Measurements from ENCODE around the gene THSD4. TPM values are rescaled to one million over a fixed set of nuclear protein-coding genes. Genes with fewer than 3 reads are reported as not detected.

THSD4 gene
- total RNA-seq, 6 donors from 2014 or later: 16.8 to 39.7 (median 21.7) TPM

GRCh38 chr15:71518661-71519060 lies 403.4 kb downstream of the THSD4 start:
- no peak overlapping the region for H3K4me3 ChIP-seq
- DNase-seq (no peak), ATAC-seq (ENCODE audit: low FRiP score in 2 of 2) (no peak)
- TF ChIP-seq EP300 (IDR thresholded peaks at IDR 0.05): no peak
- TF ChIP-seq CTCF (IDR thresholded peaks at IDR 0.05): no peak
- no peak for TF ChIP-seq POLR2AphosphoS5 (IDR thresholded peaks at IDR 0.05)
- no peak for TF ChIP-seq POLR2A (IDR thresholded peaks at IDR 0.05)
- H3K36me3 ChIP-seq: no peaks in the 10 kb centered on the region
- 82 to 91% methylated on average over 2 of the region's 2 CpGs for WGBS, 2 donors
- no peak overlapping the region for H3K27ac ChIP-seq
- no peaks in the 10 kb centered on the region for H3K27me3 ChIP-seq
- H3K9me3 ChIP-seq: no peaks in the 10 kb centered on the region
- H3K4me1 ChIP-seq: peaks cover 0 to 4% (median 0%) of the 10 kb centered on the region in 4 donors

GRCh38 chr15:71526060-71526820 lies 411.0 kb downstream of the THSD4 start:
- DNase-seq: no peak
- TF ChIP-seq POLR2A (IDR thresholded peaks at IDR 0.05) (no peak), CTCF (IDR thresholded peaks at IDR 0.05) (peak in 1 of 6 experiments; percentile 8)
- peak overlapping the region in 1 of 4 donors; percentile 9 for H3K27ac ChIP-seq
- no peaks in the 10 kb centered on the region for H3K27me3 ChIP-seq
- H3K4me1 ChIP-seq: peaks cover 0 to 5% (median 0%) of the 10 kb centered on the region in 4 donors
- no peaks in the 10 kb centered on the region for H3K36me3 ChIP-seq
- 28 to 32% methylated on average over 10 of the region's 10 CpGs for WGBS, 2 donors
- H3K4me3 ChIP-seq: peak overlapping the region in 3 of 4 donors; percentile 6 to 19 (median 7)
- H3K9me3 ChIP-seq: no peaks in the 10 kb centered on the region
- no peak for ATAC-seq (ENCODE audit: low FRiP score in 2 of 2)

- 81 to 86% methylated on average over 1 of the region's 1 CpG for WGBS, 2 donors
- peaks cover 0 to 5% (median 0%) of the 10 kb centered on the region in 4 donors for H3K4me1 ChIP-seq
- TF ChIP-seq EP300 (IDR thresholded peaks at IDR 0.05) (no peak), CTCF (IDR thresholded peaks at IDR 0.05) (no peak), POLR2A (IDR thresholded peaks at IDR 0.05) (no peak), POLR2AphosphoS5 (IDR thresholded peaks at IDR 0.05) (no peak)
- H3K9me3 ChIP-seq: no peaks in the 10 kb centered on the region
- ATAC-seq (ENCODE audit: low FRiP score in 2 of 2) (no peak), DNase-seq (no peak)
- no peaks in the 10 kb centered on the region for H3K36me3 ChIP-seq
- no peaks in the 10 kb centered on the region for H3K27me3 ChIP-seq
- no peak overlapping the region for H3K27ac ChIP-seq
- no peak overlapping the region for H3K4me3 ChIP-seq
Measured at GRCh38 chr15:71529361-71529760, 414.1 kb downstream of the THSD4 start.

GRCh38 chr15:71530116-71530515 lies 414.8 kb downstream of the THSD4 start:
- H3K27me3 ChIP-seq: no peaks in the 10 kb centered on the region
- TF ChIP-seq CTCF (IDR thresholded peaks at IDR 0.05) (no peak), EP300 (IDR thresholded peaks at IDR 0.05) (no peak), POLR2AphosphoS5 (IDR thresholded peaks at IDR 0.05) (no peak), POLR2A (IDR thresholded peaks at IDR 0.05) (no peak)
- H3K27ac ChIP-seq: no peak overlapping the region
- H3K4me1 ChIP-seq: peaks cover 0 to 5% (median 0%) of the 10 kb centered on the region in 4 donors
- WGBS, 2 donors: 61 to 70% methylated on average over 3 of the region's 3 CpGs
- H3K4me3 ChIP-seq: no peak overlapping the region
- H3K36me3 ChIP-seq: no peaks in the 10 kb centered on the region
- no peaks in the 10 kb centered on the region for H3K9me3 ChIP-seq
- DNase-seq (no peak), ATAC-seq (ENCODE audit: low FRiP score in 2 of 2) (no peak)

GRCh38 chr15:71532994-71533393 lies 417.7 kb downstream of the THSD4 start:
- ATAC-seq (ENCODE audit: low FRiP score in 2 of 2): no peak
- 70 to 81% methylated on average over 6 of the region's 6 CpGs for WGBS, 2 donors
- no peak overlapping the region for H3K27ac ChIP-seq
- H3K27me3 ChIP-seq: no peaks in the 10 kb centered on the region
- H3K4me1 ChIP-seq: no peaks in the 10 kb centered on the region
- no peaks in the 10 kb centered on the region for H3K36me3 ChIP-seq
- TF ChIP-seq CTCF (IDR thresholded peaks at IDR 0.05) (peak; percentile 21 to 54 (median 48)), EP300 (IDR thresholded peaks at IDR 0.05) (no peak)
- peak in 1 of 2 donors; percentile 28 for DNase-seq
- H3K9me3 ChIP-seq: no peaks in the 10 kb centered on the region
- no peak overlapping the region for H3K4me3 ChIP-seq

Measured in upper lobe of left lung (tissue), 6 donors.